Heart right ventricle (tissue), 16 donors: ENCODE results near the gene ATP5PD. TPM values are rescaled to one million over a fixed set of nuclear protein-coding genes. Genes with fewer than 3 reads are reported as not detected.
A peak's percentile ranks its signal among the peaks of the same experiment; 100 is the strongest.

Experiments
- ATAC-seq, 8 donors: fragments of 200-7000 bp; cut with Tn5 transposase; one replicate each; pipeline ENCODE4 v1.9.1; 2020; ENCODE audit warnings: mild to moderate bottlenecking in 8 of 8, moderate library complexity in 8 of 8, moderate number of reproducible peaks in 1 of 8
- DNase-seq, 2 donors: peaks; one replicate each; pipeline ENCODE4 v3.0.0-alpha.2; 2020
- H3K27ac ChIP-seq, 10 donors: fragments of 200-600 bp; sonication (generic) in 2 of 10; one replicate each; pipeline versions ENCODE4 v1.5.0 to v1.8.0; 2020 to 2022; ENCODE audit warnings: mild to moderate bottlenecking in 3 of 10
- H3K27me3 ChIP-seq, 7 donors: fragments of 200-600 bp; one replicate each; pipeline ENCODE4 v1.8.0; 2021 to 2022; ENCODE audit warnings: mild to moderate bottlenecking in 2 of 7
- H3K36me3 ChIP-seq, 9 donors: fragments of 200-600 bp; sonication (generic) in 1 of 9; one replicate each; pipeline versions ENCODE4 v1.5.0 to v1.8.0; 2020 to 2022; ENCODE audit warnings: mild to moderate bottlenecking in 2 of 9
- H3K4me1 ChIP-seq, 9 donors: fragments of 200-600 bp; sonication (generic) in 1 of 9; one replicate each; pipeline versions ENCODE4 v1.5.0 to v1.8.0; 2020 to 2022; ENCODE audit warnings: mild to moderate bottlenecking in 4 of 9
- H3K4me3 ChIP-seq, 10 donors: fragments of 200-600 bp; sonication (generic) in 2 of 10; one replicate each; pipeline versions ENCODE4 v1.5.0 to v1.8.0; 2020 to 2022; ENCODE audit warnings: mild to moderate bottlenecking in 7 of 10, moderate library complexity in 2 of 10
- H3K9me3 ChIP-seq, 11 donors: fragments of 200-600 bp in 10 of 11; sonication (generic) in 2 of 11; one replicate each; pipeline versions ENCODE4 v1.5.0 to v1.8.0; 2013 to 2022; ENCODE audit warnings: mild to moderate bottlenecking in 2 of 11, control low read depth in 1 of 11, moderate library complexity in 1 of 11
- whole genome bisulfite sequencing, 2 donors: extraction: QIAGEN DNeasy Blood & Tissue Kit; methylation state at CpG; one replicate each; pipeline ENCODE4 v1.1.7; 2013; ENCODE audit warnings: inconsistent platforms in 1 of 2; 5-methylcytosine and 5-hydroxymethylcytosine counted together
- intact Hi-C, 10 donors: fragments of 100-400 bp; cut with DNase I; formaldehyde crosslinking; loops; one replicate each; pipeline versions ENCODE4 v1.11.1 to v1.14.2; 2022
- polyA plus RNA-seq, 2 donors: library from polyadenylated mRNA; stranded (reverse); fragments of 200-250 nt; gene quantifications; one replicate each; pipeline ENCODE4 v1.2.3, GENCODE V29; 2013
- total RNA-seq, 10 donors: library from RNA; stranded (reverse); fragmentation: NEBNext Ultra II Directional in 3 of 10; extraction: Animal tissue kit (Norgen Biotek cat#: 25700) in 3 of 10; gene quantifications; one replicate each; pipeline versions ENCODE4 v1.2.1 to v1.2.4, GENCODE V29; 2021 to 2023
- TF ChIP-seq, protein P1 (sequence below), 9 donors: fragments of 200-600 bp; sonication (generic) in 2 of 9; IDR thresholded peaks; one replicate each; pipeline versions ENCODE4 v1.5.0 to v1.8.0; 2021 to 2022; ENCODE audit warnings: antibody characterized with exemption in 9 of 9, mild to moderate bottlenecking in 5 of 9, moderate library complexity in 1 of 9
- donor health status: Arrhythmogenic right ventricular cardiomyopathy.
- donor health status: ischemic (EF 13 %, LVEDD 7.1; RV severe dilation, severe dysfunction).
- donor health status: healthy with polysubstance abuse.
- donor health status: DM: no; HTN: yes; CAD: no.
- donor health status: DM: no; HTN: no; CAD: no.
- donor health status: ischemic (EF 25% LVEDD 6.9; RV normal size, moderate dysfunction).
- donor health status: ischemic (EF 25% LVEDD 5.7; RV mildly dilated, moderate dysfunction).
- donor health status: healthy.
- donor health status: DM: yes; HTN: yes; CAD: no.
- donor health status: Ischemic cardiomyopathy.
- donor health status: ischemic (EF 35%, LVEDD 5.7; RV mildly dilated, moderate dysfunction).
- donor health status: nonischemic (EF 11% LVEDD 7.7; RV severe dilation, severe dysfunction).
- donor health status: DM: yes; HTN: yes; CAD: no.
- donor health status: PGD.
- donor health status: ischemic (EF 29% LVEDD 5.4; RV normal size, mild dysfunction).
- donor health status: nonischemic (EF 23%, LVEDD 6.1; RV moderate dilation, normal function).

The ATP5PD gene
- total and polyA plus RNA-seq, 12 donors, result 678 to 2,296 (median 875) TPM

DNA sequence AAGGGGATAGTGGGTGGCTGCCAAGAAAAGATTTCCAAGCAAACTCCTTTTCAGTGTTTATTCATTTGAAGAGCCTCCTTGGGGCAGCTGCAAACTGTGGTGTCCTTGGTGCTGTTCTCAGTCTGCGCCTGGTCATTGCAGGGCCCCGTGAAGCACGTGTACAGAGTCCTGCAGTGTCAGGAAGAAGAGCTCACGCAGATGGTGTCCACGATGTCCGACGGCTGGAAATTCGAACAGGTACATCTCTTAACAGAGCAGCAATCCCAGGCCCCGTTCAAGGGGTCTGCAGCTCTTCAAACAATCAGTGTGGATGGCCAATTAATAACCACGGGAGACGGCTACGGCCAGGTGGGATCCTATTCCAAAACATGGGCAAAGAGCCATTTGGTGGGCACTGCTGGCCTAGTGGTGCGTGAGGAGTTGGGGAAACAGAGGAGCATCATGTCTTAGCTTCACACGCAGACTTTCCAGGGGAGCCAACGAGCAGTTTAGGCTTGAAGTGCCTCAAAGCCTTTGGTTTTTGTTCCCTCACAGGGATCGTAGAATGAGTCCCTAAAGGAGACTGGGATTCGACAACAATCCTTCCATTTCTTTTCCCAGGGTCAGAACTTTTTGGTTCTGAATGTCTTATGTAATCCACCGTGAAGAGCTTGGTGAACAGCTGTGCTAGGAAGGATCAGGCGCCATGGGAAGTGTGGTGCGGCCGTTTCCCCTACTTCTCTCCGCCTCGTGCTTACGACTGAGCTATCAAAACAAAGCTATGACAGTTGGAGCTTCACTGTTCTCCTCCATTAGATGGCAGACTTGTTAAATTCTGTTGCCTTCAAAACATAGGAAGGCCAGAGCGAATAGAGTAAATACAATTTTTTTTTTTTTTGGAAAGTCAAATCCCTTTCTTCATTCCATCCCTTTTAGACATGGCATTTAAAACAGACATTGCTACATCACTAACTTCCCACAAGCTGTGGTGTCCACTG lies 12.9 kb upstream of the ATP5PD start:
- intact Hi-C loops, result loop anchor here in 4 of 10 donors (5.0 to 10.0 kb wide), 4 partner anchors 53 to 145 kb away; partner anchors contain the start of gene NUP85 (in 3 of the 4)
- TF ChIP-seq, protein P1, sequence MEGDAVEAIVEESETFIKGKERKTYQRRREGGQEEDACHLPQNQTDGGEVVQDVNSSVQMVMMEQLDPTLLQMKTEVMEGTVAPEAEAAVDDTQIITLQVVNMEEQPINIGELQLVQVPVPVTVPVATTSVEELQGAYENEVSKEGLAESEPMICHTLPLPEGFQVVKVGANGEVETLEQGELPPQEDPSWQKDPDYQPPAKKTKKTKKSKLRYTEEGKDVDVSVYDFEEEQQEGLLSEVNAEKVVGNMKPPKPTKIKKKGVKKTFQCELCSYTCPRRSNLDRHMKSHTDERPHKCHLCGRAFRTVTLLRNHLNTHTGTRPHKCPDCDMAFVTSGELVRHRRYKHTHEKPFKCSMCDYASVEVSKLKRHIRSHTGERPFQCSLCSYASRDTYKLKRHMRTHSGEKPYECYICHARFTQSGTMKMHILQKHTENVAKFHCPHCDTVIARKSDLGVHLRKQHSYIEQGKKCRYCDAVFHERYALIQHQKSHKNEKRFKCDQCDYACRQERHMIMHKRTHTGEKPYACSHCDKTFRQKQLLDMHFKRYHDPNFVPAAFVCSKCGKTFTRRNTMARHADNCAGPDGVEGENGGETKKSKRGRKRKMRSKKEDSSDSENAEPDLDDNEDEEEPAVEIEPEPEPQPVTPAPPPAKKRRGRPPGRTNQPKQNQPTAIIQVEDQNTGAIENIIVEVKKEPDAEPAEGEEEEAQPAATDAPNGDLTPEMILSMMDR (IDR thresholded peaks at IDR 0.05), result peak in 8 of 9 donors; percentile 9 to 69 (median 52)
- Histone ChIP-seq H3K4me1 (peaks cover 0 to 20% (median 14%) of the 10 kb centered on the region in 9 donors), H3K9me3 (no peaks in the 10 kb centered on the region), H3K4me3 (no peak overlapping the region), H3K27ac (peak overlapping the region in 9 of 10 donors; percentile 40 to 76 (median 68)), H3K27me3 (no peaks in the 10 kb centered on the region), H3K36me3 (peaks cover 0 to 93% (median 34%) of the 10 kb centered on the region in 9 donors)
- ATAC-seq (peak; percentile 50 to 94 (median 88)), DNase-seq (peak in 1 of 2 donors; percentile 55)
- 64 to 68% methylated on average over 25 of the region's 25 CpGs for WGBS, 2 donors

DNA sequence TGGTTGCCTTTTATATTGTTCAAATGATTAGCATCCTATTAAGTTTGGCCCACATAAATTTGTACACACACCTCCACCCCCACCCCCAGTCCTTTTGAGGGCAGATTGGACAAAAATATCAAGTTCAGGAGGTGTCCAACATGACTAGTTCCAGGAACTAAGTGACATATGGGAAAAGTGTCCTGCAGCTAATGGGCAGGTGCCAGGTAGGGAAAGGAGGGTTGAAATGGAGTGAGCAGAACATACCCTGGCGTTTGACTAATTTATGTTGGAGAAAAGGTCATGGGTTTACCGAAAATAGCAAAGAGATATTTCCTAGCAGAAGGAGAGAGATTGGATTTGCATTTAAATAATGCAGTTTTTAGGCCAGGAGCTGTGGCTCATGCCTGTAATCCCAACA lies 5.2 kb upstream of the ATP5PD start:
- Histone ChIP-seq H3K27me3 (no peaks in the 10 kb centered on the region), H3K36me3 (peaks cover 0 to 80% (median 24%) of the 10 kb centered on the region in 9 donors), H3K4me3 (no peak overlapping the region), H3K4me1 (peaks cover 6 to 33% (median 18%) of the 10 kb centered on the region in 9 donors), H3K9me3 (no peaks in the 10 kb centered on the region), H3K27ac (no peak overlapping the region)
- 78% methylated on average over 2 of the region's 2 CpGs for WGBS, 2 donors
- intact Hi-C loops, result loop anchor here in 3 of 10 donors (2.0 to 10.0 kb wide), 2 partner anchors 21 to 153 kb away; partner anchors contain the start of gene NUP85 (in 2 of the 3)
- no peak for DNase-seq
- TF ChIP-seq, protein P1 (IDR thresholded peaks at IDR 0.05), result no peak
- ATAC-seq, result no peak

DNA sequence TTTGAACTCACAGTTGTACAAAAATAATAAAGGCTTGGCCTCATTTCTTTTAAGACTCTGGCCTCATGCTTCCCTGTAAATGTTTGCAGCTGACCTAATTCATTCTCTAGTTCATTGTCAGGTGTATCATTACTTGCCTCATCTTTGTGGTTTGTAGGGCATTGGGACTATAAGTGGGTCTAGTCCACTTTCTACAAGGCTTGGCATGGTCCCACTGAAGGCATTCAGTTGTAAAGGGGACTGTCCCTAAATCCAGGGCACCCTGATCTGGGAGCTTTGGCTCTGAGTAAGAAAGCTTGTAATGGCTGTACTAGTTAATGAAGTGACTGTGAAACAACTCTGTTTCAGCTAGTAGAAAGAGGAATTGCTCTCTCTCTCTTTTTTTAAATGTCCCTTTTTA lies 2.9 kb upstream of the ATP5PD start:
- H3K4me1 ChIP-seq, result peaks cover 6 to 44% (median 26%) of the 10 kb centered on the region in 9 donors
- H3K27ac ChIP-seq, result peak overlapping the region in 3 of 10 donors; percentile 95 to 99 (median 97)
- intact Hi-C loops, result loop anchor here in 4 of 10 donors (5.0 to 10.0 kb wide), 3 partner anchors 58 to 155 kb away; partner anchors contain the start of genes CDR2L (in 3 of the 4), NUP85 (in 3 of the 4) and ARMC7 (in 1 of the 4)
- H3K9me3 ChIP-seq, result no peaks in the 10 kb centered on the region
- TF ChIP-seq, protein P1 (IDR thresholded peaks at IDR 0.05), result no peak
- ATAC-seq, result no peak
- peaks cover 0 to 58% (median 17%) of the 10 kb centered on the region in 9 donors for H3K36me3 ChIP-seq
- DNase-seq, result no peak
- H3K4me3 ChIP-seq, result no peak overlapping the region
- H3K27me3 ChIP-seq, result no peaks in the 10 kb centered on the region

- peaks cover 6 to 47% (median 26%) of the 10 kb centered on the region in 9 donors for H3K4me1 ChIP-seq
- peak overlapping the region in 8 of 10 donors; percentile 42 to 99 (median 98) for H3K27ac ChIP-seq
- H3K36me3 ChIP-seq, result peaks cover 0 to 55% (median 15%) of the 10 kb centered on the region in 9 donors
- TF ChIP-seq, protein P1 (IDR thresholded peaks at IDR 0.05), result no peak
- intact Hi-C loops, result loop anchor here in 3 of 10 donors (5.0 to 10.0 kb wide), 3 partner anchors 58 to 156 kb away; partner anchors contain the start of genes CDR2L (in 3 of the 3), ARMC7 (in 1 of the 3) and NUP85 (in 1 of the 3)
- ATAC-seq (no peak), DNase-seq (no peak)
- H3K9me3 ChIP-seq, result no peaks in the 10 kb centered on the region
- WGBS, 2 donors, result 86 to 89% methylated on average over 5 of the region's 5 CpGs
- no peaks in the 10 kb centered on the region for H3K27me3 ChIP-seq
- H3K4me3 ChIP-seq, result peak overlapping the region in 3 of 10 donors; percentile 84 to 92 (median 88)
These were observed 2.3 kb upstream of the ATP5PD start for GRCh38 chr17:75049057-75049456.
